ENCODE measurements around the gene LSM14B.

The LSM14B gene

DNA sequence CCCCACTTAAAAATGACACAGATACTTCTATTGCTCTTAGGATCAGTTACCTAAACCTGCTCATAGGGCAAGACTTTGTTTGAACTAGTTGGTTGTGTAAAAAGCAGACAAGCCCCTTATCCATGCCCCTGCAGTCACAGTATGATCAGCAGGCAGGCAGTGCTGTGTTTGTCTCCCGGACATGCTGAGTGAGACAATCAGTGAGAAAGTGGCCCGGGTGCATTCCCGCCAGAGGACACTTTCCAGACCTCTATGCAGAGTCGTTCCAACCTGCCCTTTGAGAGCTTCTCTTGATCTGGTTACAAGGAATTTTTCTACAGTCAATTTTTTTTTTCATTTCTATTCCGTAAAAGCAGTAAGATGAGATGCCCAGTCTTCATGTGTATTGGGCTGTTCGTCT, 6.2 kb downstream of the LSM14B start:
- H3K9me3 ChIP-seq (ENCODE audit: control insufficient read depth, low read length) = no peaks in the 10 kb centered on the region
- H3K27ac ChIP-seq = no peak overlapping the region
- peaks cover 3% of the 10 kb centered on the region for H3K4me1 ChIP-seq
- no peak overlapping the region for H2AFZ ChIP-seq
- H3K9ac ChIP-seq = no peak overlapping the region
- no peaks in the 10 kb centered on the region for H3K36me3 ChIP-seq (ENCODE audit: control insufficient read depth, insufficient read depth, low read length)
- H3K4me3 ChIP-seq (ENCODE audit: low read depth, low read length) = no peak overlapping the region
- no peak overlapping the region for H3K4me2 ChIP-seq (ENCODE audit: low read length)
- TF ChIP-seq, protein P1, sequence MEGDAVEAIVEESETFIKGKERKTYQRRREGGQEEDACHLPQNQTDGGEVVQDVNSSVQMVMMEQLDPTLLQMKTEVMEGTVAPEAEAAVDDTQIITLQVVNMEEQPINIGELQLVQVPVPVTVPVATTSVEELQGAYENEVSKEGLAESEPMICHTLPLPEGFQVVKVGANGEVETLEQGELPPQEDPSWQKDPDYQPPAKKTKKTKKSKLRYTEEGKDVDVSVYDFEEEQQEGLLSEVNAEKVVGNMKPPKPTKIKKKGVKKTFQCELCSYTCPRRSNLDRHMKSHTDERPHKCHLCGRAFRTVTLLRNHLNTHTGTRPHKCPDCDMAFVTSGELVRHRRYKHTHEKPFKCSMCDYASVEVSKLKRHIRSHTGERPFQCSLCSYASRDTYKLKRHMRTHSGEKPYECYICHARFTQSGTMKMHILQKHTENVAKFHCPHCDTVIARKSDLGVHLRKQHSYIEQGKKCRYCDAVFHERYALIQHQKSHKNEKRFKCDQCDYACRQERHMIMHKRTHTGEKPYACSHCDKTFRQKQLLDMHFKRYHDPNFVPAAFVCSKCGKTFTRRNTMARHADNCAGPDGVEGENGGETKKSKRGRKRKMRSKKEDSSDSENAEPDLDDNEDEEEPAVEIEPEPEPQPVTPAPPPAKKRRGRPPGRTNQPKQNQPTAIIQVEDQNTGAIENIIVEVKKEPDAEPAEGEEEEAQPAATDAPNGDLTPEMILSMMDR (IDR thresholded peaks at IDR 0.05) = no peak
- H3K27me3 ChIP-seq (ENCODE audit: control insufficient read depth, insufficient read depth, low read length) = no peaks in the 10 kb centered on the region
- peaks cover 31% of the 10 kb centered on the region for H3K79me2 ChIP-seq

DNA sequence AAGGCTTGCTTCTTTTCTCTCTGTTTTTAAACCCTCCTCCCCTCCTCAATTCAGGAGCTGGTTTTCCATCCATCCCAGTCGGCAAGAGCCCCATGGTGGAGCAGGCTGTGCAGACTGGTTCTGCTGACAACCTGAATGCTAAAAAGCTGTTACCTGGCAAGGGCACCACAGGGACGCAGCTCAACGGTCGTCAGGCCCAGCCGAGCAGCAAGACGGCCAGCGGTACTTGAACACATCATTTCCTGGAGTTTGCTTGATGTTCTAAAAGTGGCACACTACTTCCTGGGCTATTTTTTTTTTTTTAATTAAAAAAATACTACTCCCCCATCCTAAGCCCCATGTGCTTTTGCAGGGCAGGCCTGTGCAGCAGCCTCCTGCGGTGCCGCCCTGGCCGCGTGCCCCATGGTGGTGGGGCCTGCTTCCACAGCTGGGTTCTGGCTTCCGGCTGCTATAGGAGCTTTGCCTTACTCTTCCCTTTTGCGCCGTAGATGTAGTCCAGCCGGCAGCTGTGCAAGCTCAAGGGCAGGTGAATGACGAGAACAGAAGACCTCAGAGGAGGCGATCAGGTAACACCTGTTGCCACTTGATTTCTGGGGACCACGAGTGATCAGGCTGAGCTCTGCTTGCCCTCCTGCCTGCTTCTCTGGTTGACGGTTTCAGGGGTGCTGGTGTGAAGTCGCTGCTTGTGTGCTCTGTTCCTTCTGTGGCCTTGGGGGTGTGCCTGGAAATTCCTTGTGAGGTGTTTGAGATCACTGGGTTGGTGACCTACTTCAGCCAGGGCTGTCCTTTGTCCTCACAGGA, 7.7 kb downstream of the LSM14B start:
- H3K36me3 ChIP-seq (ENCODE audit: control insufficient read depth, insufficient read depth, low read length) = no peaks in the 10 kb centered on the region
- H3K79me2 ChIP-seq = peaks cover 23% of the 10 kb centered on the region
- no peak overlapping the region for H2AFZ ChIP-seq
- TF ChIP-seq, protein P1 (IDR thresholded peaks at IDR 0.05) = no peak
- H3K27ac ChIP-seq = no peak overlapping the region
- H3K9ac ChIP-seq = no peak overlapping the region
- no peaks in the 10 kb centered on the region for H3K27me3 ChIP-seq (ENCODE audit: control insufficient read depth, insufficient read depth, low read length)
- no peak overlapping the region for H3K4me3 ChIP-seq (ENCODE audit: low read depth, low read length)
- no peak overlapping the region for H3K4me2 ChIP-seq (ENCODE audit: low read length)
- no peaks in the 10 kb centered on the region for H3K9me3 ChIP-seq (ENCODE audit: control insufficient read depth, low read length)
- no peaks in the 10 kb centered on the region for H3K4me1 ChIP-seq

DNA sequence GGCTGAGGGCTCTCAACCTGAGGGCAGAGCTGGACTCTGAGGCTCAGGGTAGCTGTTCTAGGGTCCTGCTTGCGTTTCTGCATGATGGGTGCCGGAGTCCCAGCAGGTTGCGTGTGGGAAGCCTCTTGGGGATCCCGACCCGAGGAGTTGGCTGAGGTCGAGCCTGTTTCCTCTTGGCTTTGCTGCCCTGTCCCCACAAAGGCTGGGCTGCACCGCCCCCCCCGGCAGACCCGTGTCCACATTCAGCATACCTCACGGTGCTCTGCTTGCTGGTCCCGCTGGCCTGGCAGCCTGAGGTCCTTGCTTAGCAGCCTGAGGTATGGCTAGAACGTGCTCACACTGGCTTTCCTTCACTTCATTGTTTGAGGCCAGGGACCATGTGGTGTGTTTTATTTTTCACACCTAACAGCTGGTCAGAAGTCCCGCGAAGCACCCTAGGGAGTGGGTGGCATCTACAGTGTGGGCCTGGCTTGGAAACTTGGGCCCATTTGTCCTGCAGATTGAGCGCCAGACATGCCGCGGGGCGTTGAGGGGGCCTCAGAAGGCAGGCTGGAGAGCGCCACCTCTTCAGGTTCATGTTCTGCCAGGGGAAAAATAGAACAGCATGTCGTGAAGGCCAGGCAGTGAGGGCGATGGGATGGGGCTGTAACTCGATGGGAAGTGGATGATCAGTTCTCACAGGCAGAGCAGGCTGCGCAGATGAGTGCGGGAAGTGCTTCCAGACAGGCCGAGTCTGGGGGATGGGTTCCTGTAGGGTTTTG, 9.5 kb downstream of the LSM14B start:
- Histone ChIP-seq H3K4me1 (no peaks in the 10 kb centered on the region), H3K27ac (no peak overlapping the region), H3K4me2 (ENCODE audit: low read length) (no peak overlapping the region), H3K9me3 (ENCODE audit: control insufficient read depth, low read length) (no peaks in the 10 kb centered on the region), H3K36me3 (ENCODE audit: control insufficient read depth, insufficient read depth, low read length) (no peaks in the 10 kb centered on the region), H2AFZ (no peak overlapping the region), H3K79me2 (peaks cover 14% of the 10 kb centered on the region), H3K27me3 (ENCODE audit: control insufficient read depth, insufficient read depth, low read length) (no peaks in the 10 kb centered on the region), H3K9ac (no peak overlapping the region), H3K4me3 (ENCODE audit: low read depth, low read length) (no peak overlapping the region)
- TF ChIP-seq, protein P1 (IDR thresholded peaks at IDR 0.05) = no peak

DNA sequence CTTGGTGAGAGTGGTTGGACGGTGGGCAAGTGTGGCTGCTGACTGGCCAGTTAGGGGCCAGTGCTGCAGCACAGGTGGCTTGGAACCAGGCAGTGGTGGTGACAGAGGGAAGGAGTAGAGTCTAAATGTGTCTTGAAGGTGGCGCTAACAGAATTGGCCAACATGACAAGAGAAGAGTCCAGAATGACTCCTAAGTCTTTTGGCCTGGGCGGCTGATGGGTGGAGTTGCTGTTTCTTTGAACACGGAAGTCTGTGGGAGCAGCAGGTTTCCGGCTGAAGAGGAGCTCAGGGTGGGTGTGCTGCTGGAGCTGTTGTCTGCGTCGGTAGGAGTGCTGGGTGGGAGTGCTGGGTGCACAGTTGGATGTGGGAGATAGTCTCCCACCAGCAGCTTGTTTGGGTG, 10.1 kb downstream of the LSM14B start:
- H3K9me3 ChIP-seq (ENCODE audit: control insufficient read depth, low read length) = no peaks in the 10 kb centered on the region
- H3K79me2 ChIP-seq = peaks cover 13% of the 10 kb centered on the region
- no peaks in the 10 kb centered on the region for H3K4me1 ChIP-seq
- H3K27ac ChIP-seq = no peak overlapping the region
- no peak overlapping the region for H3K4me3 ChIP-seq (ENCODE audit: low read depth, low read length)
- H3K36me3 ChIP-seq (ENCODE audit: control insufficient read depth, insufficient read depth, low read length) = no peaks in the 10 kb centered on the region
- no peak overlapping the region for H3K4me2 ChIP-seq (ENCODE audit: low read length)
- no peaks in the 10 kb centered on the region for H3K27me3 ChIP-seq (ENCODE audit: control insufficient read depth, insufficient read depth, low read length)
- H2AFZ ChIP-seq = no peak overlapping the region
- H3K9ac ChIP-seq = no peak overlapping the region
- TF ChIP-seq, protein P1 (IDR thresholded peaks at IDR 0.05) = no peak
